ENCODE data around the gene DCAF12.
"Not testable (repeated sequence)": the region's sequence is repeated elsewhere in the genome, so short reads cannot be mapped to it uniquely, and the experiment has no call there.

DCAF12 gene

DNA sequence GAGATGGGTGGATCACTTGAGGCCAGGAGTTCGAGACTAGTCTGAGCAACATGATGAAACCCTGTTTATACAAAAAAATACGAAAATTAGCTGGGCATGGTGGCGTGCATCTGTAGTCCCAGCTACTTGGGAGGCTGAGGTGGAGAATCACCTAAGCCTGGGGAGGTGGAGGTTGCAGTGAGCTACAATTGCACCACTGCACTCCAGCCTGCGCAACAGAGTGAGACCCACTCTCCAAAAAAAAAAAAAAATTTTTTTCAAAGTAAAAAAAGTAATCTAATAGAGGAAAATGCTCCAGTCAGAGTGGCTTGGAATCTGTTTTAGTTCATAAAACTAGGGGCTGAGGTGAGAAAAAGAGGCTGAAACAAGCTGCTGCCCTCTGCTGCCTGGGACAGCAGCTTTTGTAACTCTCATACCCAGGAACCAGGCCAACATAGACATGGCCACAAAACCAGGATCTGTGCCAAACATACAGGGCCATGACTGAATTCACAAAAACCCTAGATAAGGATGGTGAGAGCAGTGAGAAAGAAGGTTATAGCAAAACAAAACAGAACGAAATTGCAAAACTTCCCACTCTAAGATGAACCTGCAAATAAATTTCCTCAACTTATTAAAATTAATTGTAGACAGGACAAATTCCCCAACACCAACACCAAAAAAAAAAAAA is 13.1 kb upstream of the DCAF12 start:
- DNase-seq (ENCODE audit: low read depth in 1 of 2, low spot score in 1 of 2) = peak; percentile 53
- no peak overlapping the region for H3K4me3 ChIP-seq (replicated peaks; ENCODE audit: insufficient read depth, low read length)
- H3K27ac ChIP-seq (replicated peaks) = no peak overlapping the region
- H3K27me3 ChIP-seq (ENCODE audit: insufficient read depth, poor library complexity, severe bottlenecking) = no peaks in the 10 kb centered on the region
- TF ChIP-seq SPI1 (IDR thresholded peaks at IDR 0.05; ENCODE audit: borderline replicate concordance, low read depth) = no peak
- TF ChIP-seq, protein P1, sequence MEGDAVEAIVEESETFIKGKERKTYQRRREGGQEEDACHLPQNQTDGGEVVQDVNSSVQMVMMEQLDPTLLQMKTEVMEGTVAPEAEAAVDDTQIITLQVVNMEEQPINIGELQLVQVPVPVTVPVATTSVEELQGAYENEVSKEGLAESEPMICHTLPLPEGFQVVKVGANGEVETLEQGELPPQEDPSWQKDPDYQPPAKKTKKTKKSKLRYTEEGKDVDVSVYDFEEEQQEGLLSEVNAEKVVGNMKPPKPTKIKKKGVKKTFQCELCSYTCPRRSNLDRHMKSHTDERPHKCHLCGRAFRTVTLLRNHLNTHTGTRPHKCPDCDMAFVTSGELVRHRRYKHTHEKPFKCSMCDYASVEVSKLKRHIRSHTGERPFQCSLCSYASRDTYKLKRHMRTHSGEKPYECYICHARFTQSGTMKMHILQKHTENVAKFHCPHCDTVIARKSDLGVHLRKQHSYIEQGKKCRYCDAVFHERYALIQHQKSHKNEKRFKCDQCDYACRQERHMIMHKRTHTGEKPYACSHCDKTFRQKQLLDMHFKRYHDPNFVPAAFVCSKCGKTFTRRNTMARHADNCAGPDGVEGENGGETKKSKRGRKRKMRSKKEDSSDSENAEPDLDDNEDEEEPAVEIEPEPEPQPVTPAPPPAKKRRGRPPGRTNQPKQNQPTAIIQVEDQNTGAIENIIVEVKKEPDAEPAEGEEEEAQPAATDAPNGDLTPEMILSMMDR (IDR thresholded peaks at IDR 0.05; ENCODE audit: insufficient read depth, low read length) = no peak
- no peak for TF ChIP-seq GABPA (IDR thresholded peaks at IDR 0.05; ENCODE audit: low read depth)
- no peak for TF ChIP-seq REST (IDR thresholded peaks at IDR 0.05; ENCODE audit: insufficient replicate concordance, low read depth)
- TF ChIP-seq POLR2AphosphoS5 (IDR thresholded peaks at IDR 0.05; ENCODE audit: low read depth) = no peak

DNA sequence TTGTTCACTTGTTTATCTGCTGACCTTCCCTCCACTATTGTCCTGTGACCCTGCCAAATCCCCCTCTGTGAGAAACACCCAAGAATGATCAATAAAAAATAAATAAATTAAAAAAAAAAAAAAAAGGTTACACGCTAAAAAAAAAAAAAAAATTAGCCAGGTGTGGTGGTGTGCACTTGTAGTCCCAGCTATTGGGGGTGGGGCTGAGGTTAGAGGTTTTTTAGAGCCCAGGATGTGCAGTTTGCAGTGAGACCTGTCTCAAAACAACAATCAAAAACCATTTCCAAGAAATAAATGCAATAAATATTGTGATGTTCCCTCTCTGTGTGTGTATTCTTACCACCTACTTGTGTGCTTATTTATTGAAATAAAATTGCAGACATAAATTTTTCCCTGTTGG is 12.1 kb upstream of the DCAF12 start:
- not testable (repeated sequence) for H3K27me3 ChIP-seq (ENCODE audit: insufficient read depth, poor library complexity, severe bottlenecking); H3K4me3 ChIP-seq (replicated peaks; ENCODE audit: insufficient read depth, low read length); H3K27ac ChIP-seq (replicated peaks); DNase-seq (ENCODE audit: low read depth in 1 of 2, low spot score in 1 of 2)

DNA sequence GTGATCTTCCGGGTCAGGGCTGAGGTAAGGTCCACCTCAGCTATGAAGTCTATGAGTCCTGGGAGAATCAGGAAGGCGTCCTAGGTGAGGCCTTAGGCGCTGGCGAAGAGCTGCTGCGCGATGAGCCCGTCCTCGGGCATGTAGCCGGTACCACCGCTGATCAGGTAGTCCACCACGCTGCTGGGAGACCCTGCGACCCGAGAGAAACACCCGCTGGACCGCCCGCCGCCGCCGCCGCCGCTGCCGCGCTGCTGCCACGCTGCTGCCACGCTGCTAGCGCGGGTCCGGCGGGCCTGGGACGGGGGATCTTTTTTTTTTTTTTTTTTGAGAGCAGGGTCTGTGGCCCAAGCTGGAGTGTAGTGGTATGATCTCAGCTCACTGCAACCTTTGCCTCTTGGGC is 8.0 kb upstream of the DCAF12 start:
- no peaks in the 10 kb centered on the region for H3K27me3 ChIP-seq (ENCODE audit: insufficient read depth, poor library complexity, severe bottlenecking)
- no peak for DNase-seq (ENCODE audit: low read depth in 1 of 2, low spot score in 1 of 2)
- TF ChIP-seq POLR2AphosphoS5 (IDR thresholded peaks at IDR 0.05; ENCODE audit: low read depth) (no peak), REST (IDR thresholded peaks at IDR 0.05; ENCODE audit: insufficient replicate concordance, low read depth) (no peak), GABPA (IDR thresholded peaks at IDR 0.05; ENCODE audit: low read depth) (no peak), SPI1 (IDR thresholded peaks at IDR 0.05; ENCODE audit: borderline replicate concordance, low read depth) (no peak)
- TF ChIP-seq, protein P1 (IDR thresholded peaks at IDR 0.05; ENCODE audit: insufficient read depth, low read length) = no peak
- no peak overlapping the region for H3K4me3 ChIP-seq (replicated peaks; ENCODE audit: insufficient read depth, low read length)
- no peak overlapping the region for H3K27ac ChIP-seq (replicated peaks)

DNA sequence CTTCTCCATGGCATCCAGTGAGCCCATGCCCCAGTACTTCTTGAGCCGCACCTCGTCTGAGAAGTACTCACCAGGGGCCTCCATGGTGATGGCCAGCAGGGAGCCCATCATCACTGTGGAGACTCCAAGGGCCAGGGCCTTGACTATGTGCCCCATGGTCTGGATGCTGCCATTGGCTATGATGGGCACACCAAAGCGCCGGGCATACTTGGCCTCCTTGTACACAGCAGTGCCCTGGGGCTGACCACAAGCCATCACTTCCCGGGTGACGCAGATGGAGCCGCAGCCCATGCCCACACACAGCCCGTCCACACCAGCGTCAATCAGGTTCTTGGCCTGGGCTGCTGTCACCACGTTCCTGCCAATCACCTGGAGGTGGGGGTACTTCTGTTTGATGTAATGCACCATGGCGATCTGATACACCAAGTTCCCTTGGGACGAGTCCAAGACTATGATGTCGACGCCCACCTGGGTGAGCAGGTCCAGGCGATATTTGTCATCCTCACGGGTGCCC is 7.0 kb upstream of the DCAF12 start:
- DNase-seq (ENCODE audit: low read depth in 1 of 2, low spot score in 1 of 2) = no peak
- H3K4me3 ChIP-seq (replicated peaks; ENCODE audit: insufficient read depth, low read length) = no peak overlapping the region
- H3K27ac ChIP-seq (replicated peaks) = no peak overlapping the region
- TF ChIP-seq GABPA (IDR thresholded peaks at IDR 0.05; ENCODE audit: low read depth) = no peak
- no peak for TF ChIP-seq SPI1 (IDR thresholded peaks at IDR 0.05; ENCODE audit: borderline replicate concordance, low read depth)
- TF ChIP-seq, protein P1 (IDR thresholded peaks at IDR 0.05; ENCODE audit: insufficient read depth, low read length) = no peak
- TF ChIP-seq POLR2AphosphoS5 (IDR thresholded peaks at IDR 0.05; ENCODE audit: low read depth) = no peak
- no peak for TF ChIP-seq REST (IDR thresholded peaks at IDR 0.05; ENCODE audit: insufficient replicate concordance, low read depth)
- no peaks in the 10 kb centered on the region for H3K27me3 ChIP-seq (ENCODE audit: insufficient read depth, poor library complexity, severe bottlenecking)

Measured in HL-60 (cell line).